Measurements from ENCODE around the gene PLCB4.

The PLCB4 gene

DNA sequence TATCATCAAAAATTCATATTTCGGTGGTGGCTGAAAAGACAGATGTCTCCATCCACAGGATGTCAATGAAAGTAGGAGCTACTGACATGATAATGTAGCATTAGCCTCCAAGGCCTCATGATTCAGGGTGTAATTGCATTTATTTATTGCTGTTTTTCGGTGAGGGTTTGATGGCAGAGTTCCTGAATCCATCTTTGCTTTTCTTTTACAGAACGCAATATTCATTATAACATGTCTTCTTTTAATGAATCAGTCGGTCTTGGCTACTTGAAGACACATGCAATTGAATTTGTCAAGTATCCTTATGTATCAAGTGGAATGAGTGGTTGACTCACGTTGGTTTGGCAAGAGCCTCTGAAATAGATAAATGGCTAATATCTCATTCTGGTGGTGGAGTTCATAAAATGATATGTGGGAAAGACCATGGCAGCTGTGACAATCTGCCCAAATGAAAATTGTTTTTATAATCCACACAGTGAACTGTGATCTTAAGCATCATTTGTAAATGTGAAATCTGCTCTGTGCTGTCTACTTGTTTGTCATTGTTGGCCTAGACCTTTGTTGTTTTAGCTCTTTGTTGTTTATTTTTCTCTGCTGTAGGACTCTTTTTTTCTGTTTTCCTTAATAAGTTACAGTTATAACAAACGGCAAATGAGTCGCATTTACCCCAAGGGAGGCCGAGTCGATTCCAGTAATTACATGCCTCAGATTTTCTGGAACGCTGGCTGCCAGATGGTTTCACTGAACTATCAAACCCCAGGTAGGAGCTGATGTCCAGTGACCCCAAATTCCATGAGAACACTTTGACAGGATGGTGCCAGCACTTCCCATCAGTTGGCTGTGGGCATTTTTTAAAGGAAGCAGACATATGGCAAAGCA, 339.8 kb downstream of the PLCB4 start:
- no peak overlapping the region for H4K8ac ChIP-seq (ENCODE audit: low read depth, low read length)
- H2BK12ac ChIP-seq (ENCODE audit: low read length), result no peak overlapping the region
- no peak overlapping the region for H3K14ac ChIP-seq (ENCODE audit: low read length)
- H3K9ac ChIP-seq (ENCODE audit: low read depth, low read length, poor library complexity), result no peak overlapping the region
- no peak overlapping the region for H2BK15ac ChIP-seq (ENCODE audit: low read length)
- H3K9me3 ChIP-seq (replicated peaks in 1 of 2; ENCODE audit: control insufficient read depth in 2 of 2, insufficient read depth in 1 of 2, low read depth in 1 of 2, low read length in 2 of 2), result no peaks in the 10 kb centered on the region
- H3K36me3 ChIP-seq (replicated peaks in 1 of 2; ENCODE audit: control insufficient read depth in 2 of 2, insufficient read depth in 2 of 2, low read length in 2 of 2), result peaks cover 2 to 5% of the 10 kb centered on the region in 2 donors
- no peak overlapping the region for H3K4ac ChIP-seq (ENCODE audit: low read length)
- WGBS, 2 donors (ENCODE audit: extremely low coverage in 2 of 2, insufficient read length in 2 of 2, insufficient replicate concordance in 1 of 2), result no CpG with 5 or more reads among the region's 10 CpGs
- no peaks in the 10 kb centered on the region for H3K27me3 ChIP-seq (ENCODE audit: control insufficient read depth in 3 of 3, insufficient read depth in 3 of 3, low read depth in 1 of 3, low read length in 3 of 3)
- H3K18ac ChIP-seq (ENCODE audit: low read length), result no peak overlapping the region
- no peak overlapping the region for H2AK5ac ChIP-seq (ENCODE audit: low read depth, low read length)
- H4K91ac ChIP-seq (ENCODE audit: low read depth, low read length, poor library complexity), result no peak overlapping the region
- H2BK120ac ChIP-seq (ENCODE audit: low read depth, low read length), result no peak overlapping the region
- H3K23ac ChIP-seq (ENCODE audit: low read depth, low read length, poor library complexity), result no peak overlapping the region
- no peak overlapping the region for H3K4me2 ChIP-seq (ENCODE audit: insufficient read depth, low read length, poor library complexity, severe bottlenecking)
- H3K4me1 ChIP-seq (ENCODE audit: control insufficient read depth in 2 of 2, insufficient read depth in 1 of 2, low read depth in 1 of 2, low read length in 2 of 2), result peaks cover 0 to 2% of the 10 kb centered on the region in 2 donors
- no peak overlapping the region for H3K4me3 ChIP-seq (ENCODE audit: low read length in 2 of 2)
- no peak overlapping the region for H2BK5ac ChIP-seq (ENCODE audit: low read length)
- H3K27ac ChIP-seq (replicated peaks; ENCODE audit: low read length), result no peak overlapping the region
- no peaks in the 10 kb centered on the region for H3K79me1 ChIP-seq (ENCODE audit: low read depth, low read length)
- H2AFZ ChIP-seq (ENCODE audit: low read length), result no peak overlapping the region
- DNase-seq (ENCODE audit: low spot score), result no peak

GRCh38 chr20:9409352-9409751, 340.5 kb downstream of the PLCB4 start:
- no peak for DNase-seq (ENCODE audit: low spot score)
- H3K36me3 ChIP-seq (replicated peaks in 1 of 2; ENCODE audit: control insufficient read depth in 2 of 2, insufficient read depth in 2 of 2, low read length in 2 of 2), result peaks cover 2 to 5% of the 10 kb centered on the region in 2 donors
- H3K79me1 ChIP-seq (ENCODE audit: low read depth, low read length), result no peaks in the 10 kb centered on the region
- no peak overlapping the region for H3K23ac ChIP-seq (ENCODE audit: low read depth, low read length, poor library complexity)
- no peak overlapping the region for H4K8ac ChIP-seq (ENCODE audit: low read depth, low read length)
- H2BK5ac ChIP-seq (ENCODE audit: low read length), result no peak overlapping the region
- no peak overlapping the region for H3K4me2 ChIP-seq (ENCODE audit: insufficient read depth, low read length, poor library complexity, severe bottlenecking)
- H2BK12ac ChIP-seq (ENCODE audit: low read length), result no peak overlapping the region
- no peak overlapping the region for H3K14ac ChIP-seq (ENCODE audit: low read length)
- no CpG with 5 or more reads among the region's 1 CpG for WGBS, 2 donors (ENCODE audit: extremely low coverage in 2 of 2, insufficient read length in 2 of 2, insufficient replicate concordance in 1 of 2)
- H2AFZ ChIP-seq (ENCODE audit: low read length), result no peak overlapping the region
- H3K4me1 ChIP-seq (ENCODE audit: control insufficient read depth in 2 of 2, insufficient read depth in 1 of 2, low read depth in 1 of 2, low read length in 2 of 2), result peaks cover 0 to 2% of the 10 kb centered on the region in 2 donors
- H3K27ac ChIP-seq (replicated peaks; ENCODE audit: low read length), result no peak overlapping the region
- H2BK120ac ChIP-seq (ENCODE audit: low read depth, low read length), result no peak overlapping the region
- no peak overlapping the region for H2AK5ac ChIP-seq (ENCODE audit: low read depth, low read length)
- H4K91ac ChIP-seq (ENCODE audit: low read depth, low read length, poor library complexity), result no peak overlapping the region
- no peak overlapping the region for H2BK15ac ChIP-seq (ENCODE audit: low read length)
- H3K18ac ChIP-seq (ENCODE audit: low read length), result no peak overlapping the region
- H3K27me3 ChIP-seq (ENCODE audit: control insufficient read depth in 3 of 3, insufficient read depth in 3 of 3, low read depth in 1 of 3, low read length in 3 of 3), result no peaks in the 10 kb centered on the region
- no peak overlapping the region for H3K4ac ChIP-seq (ENCODE audit: low read length)
- no peaks in the 10 kb centered on the region for H3K9me3 ChIP-seq (replicated peaks in 1 of 2; ENCODE audit: control insufficient read depth in 2 of 2, insufficient read depth in 1 of 2, low read depth in 1 of 2, low read length in 2 of 2)
- no peak overlapping the region for H3K4me3 ChIP-seq (ENCODE audit: low read length in 2 of 2)
- no peak overlapping the region for H3K9ac ChIP-seq (ENCODE audit: low read depth, low read length, poor library complexity)

DNA sequence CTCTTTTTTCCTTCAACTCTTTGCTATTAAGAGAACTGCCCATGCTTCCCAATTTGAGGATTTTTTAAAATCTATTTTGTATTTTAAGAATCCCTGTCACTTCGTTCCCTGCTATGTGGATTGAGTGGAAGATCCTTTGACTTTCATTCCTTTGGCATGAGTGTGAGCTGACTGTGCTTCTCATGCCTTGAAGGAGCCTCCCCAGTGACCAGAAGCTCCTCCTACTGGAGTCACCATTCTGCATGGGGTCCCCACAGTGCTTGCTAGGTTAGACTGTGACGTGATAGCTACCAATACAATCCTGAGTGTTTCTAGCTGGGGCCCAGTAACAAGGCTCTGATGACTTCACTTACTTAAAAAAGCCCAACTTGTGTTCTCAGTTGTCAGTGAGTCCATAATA, 341.1 kb downstream of the PLCB4 start:
- Histone ChIP-seq H3K23ac (ENCODE audit: low read depth, low read length, poor library complexity) (no peak overlapping the region), H3K27me3 (ENCODE audit: control insufficient read depth in 3 of 3, insufficient read depth in 3 of 3, low read depth in 1 of 3, low read length in 3 of 3) (no peaks in the 10 kb centered on the region), H4K8ac (ENCODE audit: low read depth, low read length) (no peak overlapping the region), H3K9ac (ENCODE audit: low read depth, low read length, poor library complexity) (no peak overlapping the region), H3K27ac (replicated peaks; ENCODE audit: low read length) (no peak overlapping the region), H2BK120ac (ENCODE audit: low read depth, low read length) (no peak overlapping the region), H2BK15ac (ENCODE audit: low read length) (no peak overlapping the region), H3K4me2 (ENCODE audit: insufficient read depth, low read length, poor library complexity, severe bottlenecking) (no peak overlapping the region), H2AK5ac (ENCODE audit: low read depth, low read length) (no peak overlapping the region), H3K79me1 (ENCODE audit: low read depth, low read length) (no peaks in the 10 kb centered on the region), H3K4ac (ENCODE audit: low read length) (no peak overlapping the region), H2AFZ (ENCODE audit: low read length) (no peak overlapping the region), H3K4me1 (ENCODE audit: control insufficient read depth in 2 of 2, insufficient read depth in 1 of 2, low read depth in 1 of 2, low read length in 2 of 2) (peaks cover 0 to 2% of the 10 kb centered on the region in 2 donors), H3K14ac (ENCODE audit: low read length) (no peak overlapping the region), H2BK5ac (ENCODE audit: low read length) (no peak overlapping the region), H3K4me3 (ENCODE audit: low read length in 2 of 2) (no peak overlapping the region), H3K18ac (ENCODE audit: low read length) (no peak overlapping the region), H3K9me3 (replicated peaks in 1 of 2; ENCODE audit: control insufficient read depth in 2 of 2, insufficient read depth in 1 of 2, low read depth in 1 of 2, low read length in 2 of 2) (no peaks in the 10 kb centered on the region), H2BK12ac (ENCODE audit: low read length) (no peak overlapping the region), H3K36me3 (replicated peaks in 1 of 2; ENCODE audit: control insufficient read depth in 2 of 2, insufficient read depth in 2 of 2, low read length in 2 of 2) (peaks cover 2 to 5% of the 10 kb centered on the region in 2 donors), H4K91ac (ENCODE audit: low read depth, low read length, poor library complexity) (no peak overlapping the region)
- no CpG with 5 or more reads among the region's 2 CpGs for WGBS, 2 donors (ENCODE audit: extremely low coverage in 2 of 2, insufficient read length in 2 of 2, insufficient replicate concordance in 1 of 2)
- no peak for DNase-seq (ENCODE audit: low spot score)

- Histone ChIP-seq H3K36me3 (replicated peaks in 1 of 2; ENCODE audit: control insufficient read depth in 2 of 2, insufficient read depth in 2 of 2, low read length in 2 of 2) (peaks cover 2 to 5% of the 10 kb centered on the region in 2 donors), H3K27me3 (ENCODE audit: control insufficient read depth in 3 of 3, insufficient read depth in 3 of 3, low read depth in 1 of 3, low read length in 3 of 3) (no peaks in the 10 kb centered on the region), H3K79me1 (ENCODE audit: low read depth, low read length) (no peaks in the 10 kb centered on the region), H3K27ac (replicated peaks; ENCODE audit: low read length) (no peak overlapping the region), H3K14ac (ENCODE audit: low read length) (no peak overlapping the region), H3K4me3 (ENCODE audit: low read length in 2 of 2) (no peak overlapping the region), H2AFZ (ENCODE audit: low read length) (no peak overlapping the region), H3K9ac (ENCODE audit: low read depth, low read length, poor library complexity) (no peak overlapping the region), H4K91ac (ENCODE audit: low read depth, low read length, poor library complexity) (no peak overlapping the region), H2AK5ac (ENCODE audit: low read depth, low read length) (no peak overlapping the region), H2BK5ac (ENCODE audit: low read length) (no peak overlapping the region), H2BK120ac (ENCODE audit: low read depth, low read length) (no peak overlapping the region), H3K9me3 (replicated peaks in 1 of 2; ENCODE audit: control insufficient read depth in 2 of 2, insufficient read depth in 1 of 2, low read depth in 1 of 2, low read length in 2 of 2) (no peaks in the 10 kb centered on the region), H3K23ac (ENCODE audit: low read depth, low read length, poor library complexity) (no peak overlapping the region), H2BK15ac (ENCODE audit: low read length) (no peak overlapping the region), H3K4me2 (ENCODE audit: insufficient read depth, low read length, poor library complexity, severe bottlenecking) (no peak overlapping the region), H2BK12ac (ENCODE audit: low read length) (no peak overlapping the region), H4K8ac (ENCODE audit: low read depth, low read length) (no peak overlapping the region), H3K4ac (ENCODE audit: low read length) (no peak overlapping the region), H3K4me1 (ENCODE audit: control insufficient read depth in 2 of 2, insufficient read depth in 1 of 2, low read depth in 1 of 2, low read length in 2 of 2) (peaks cover 0 to 6% of the 10 kb centered on the region in 2 donors), H3K18ac (ENCODE audit: low read length) (no peak overlapping the region)
- WGBS, 2 donors (ENCODE audit: extremely low coverage in 2 of 2, insufficient read length in 2 of 2, insufficient replicate concordance in 1 of 2), result no CpG with 5 or more reads among the region's 1 CpG
- DNase-seq (ENCODE audit: low spot score), result no peak
Measured at GRCh38 chr20:9411833-9412232, 342.9 kb downstream of the PLCB4 start.
